ENCODE measurements around the gene NDUFB8.

DNA sequence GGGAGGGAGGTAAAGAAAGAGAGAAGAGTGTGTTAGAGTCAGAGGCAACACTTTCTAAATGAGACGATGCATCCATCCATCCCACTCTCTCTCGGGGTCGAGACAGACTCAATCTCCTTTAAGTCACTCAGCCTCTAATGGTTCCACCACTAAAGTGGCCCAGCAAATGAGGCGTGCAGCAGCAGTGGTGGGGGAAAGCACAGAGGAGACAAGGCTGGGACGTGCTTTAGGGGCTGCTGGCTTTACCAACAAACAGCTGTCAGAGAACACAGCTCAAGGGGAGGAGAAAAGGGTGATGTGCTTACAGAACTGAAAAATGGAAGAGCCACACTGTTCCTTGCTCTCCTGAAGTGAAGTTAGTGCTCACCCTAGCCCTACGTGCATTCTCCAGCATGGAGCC is 5.5 kb downstream of the NDUFB8 start:
- TF ChIP-seq, protein P1, sequence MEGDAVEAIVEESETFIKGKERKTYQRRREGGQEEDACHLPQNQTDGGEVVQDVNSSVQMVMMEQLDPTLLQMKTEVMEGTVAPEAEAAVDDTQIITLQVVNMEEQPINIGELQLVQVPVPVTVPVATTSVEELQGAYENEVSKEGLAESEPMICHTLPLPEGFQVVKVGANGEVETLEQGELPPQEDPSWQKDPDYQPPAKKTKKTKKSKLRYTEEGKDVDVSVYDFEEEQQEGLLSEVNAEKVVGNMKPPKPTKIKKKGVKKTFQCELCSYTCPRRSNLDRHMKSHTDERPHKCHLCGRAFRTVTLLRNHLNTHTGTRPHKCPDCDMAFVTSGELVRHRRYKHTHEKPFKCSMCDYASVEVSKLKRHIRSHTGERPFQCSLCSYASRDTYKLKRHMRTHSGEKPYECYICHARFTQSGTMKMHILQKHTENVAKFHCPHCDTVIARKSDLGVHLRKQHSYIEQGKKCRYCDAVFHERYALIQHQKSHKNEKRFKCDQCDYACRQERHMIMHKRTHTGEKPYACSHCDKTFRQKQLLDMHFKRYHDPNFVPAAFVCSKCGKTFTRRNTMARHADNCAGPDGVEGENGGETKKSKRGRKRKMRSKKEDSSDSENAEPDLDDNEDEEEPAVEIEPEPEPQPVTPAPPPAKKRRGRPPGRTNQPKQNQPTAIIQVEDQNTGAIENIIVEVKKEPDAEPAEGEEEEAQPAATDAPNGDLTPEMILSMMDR (IDR thresholded peaks at IDR 0.05), result no peak
- TF ChIP-seq POLR2A (IDR thresholded peaks at IDR 0.05), result no peak

All from prostate gland (tissue), 2 donors.